K562 (cell line): Measurements from ENCODE around the gene GPHA2. TPM values are rescaled to one million over a fixed set of nuclear protein-coding genes. Genes with fewer than 3 reads are reported as not detected.

Experiments
- ATAC-seq: fragments of 200-7000 bp; cut with Tn5 transposase; 3 replicates; pipeline ENCODE4 v1.9.1; 2020; ENCODE audit warnings: moderate library complexity
- BruUV-seq: library from RNA; stranded (reverse); fragments of 400-500 nt; replicated peaks from 2 replicates; lab custom pipeline; 2021; lab: Mats Ljungman, UMichigan
- CTCF ChIA-PET: fragments of 300-600 bp; formaldehyde crosslinking; extraction: SDS; loops from one replicate; lab custom pipeline; 2021; ENCODE audit warnings: low intra/inter-chr PET ratio; lab: Yijun Ruan, JAX
- POLR2A ChIA-PET: fragments of 300-600, 350-650 bp; sonication (Branson Sonifier 250); formaldehyde crosslinking; extraction: SDS; loops from one replicate; lab custom pipeline; 2021; ENCODE audit warnings: antibody characterized with exemption, inconsistent platforms; lab: Yijun Ruan, JAX
- DNase-seq, 4 experiments: peaks; one replicate each; pipeline versions ENCODE4 v3.0.0 to v3.0.0-alpha.2; 2011 to 2018; ENCODE audit warnings: low spot score in 3 of 4, mixed read lengths in 3 of 4; ENCODE audit errors: extremely low read depth in 1 of 4
- FAIRE-seq: peaks from 2 replicates; lab custom pipeline; 2011; peaks lifted over from hg19 to GRCh38; lab: Jason Lieb, UNC
- H2AFZ ChIP-seq: 2 replicates; pipeline ENCODE4 v1.6.0; 2011; ENCODE audit warnings: low read depth, low read length, control low read depth, inconsistent platforms
- H3K27ac ChIP-seq: fragments of 200-600 bp; 3 replicates; pipeline ENCODE4 v1.8.0; 2011; ENCODE audit warnings: low read depth, mild to moderate bottlenecking, control low read depth, inconsistent platforms, low read length, moderate library complexity, mixed read lengths; ENCODE audit errors: extremely low read depth
- H3K27me3 ChIP-seq, 2 experiments: fragments of 300-600 bp in 1 of 2; 2 replicates in 1 of 2; 3 replicates in 1 of 2; pipeline versions ENCODE4 v1.6.0 to v1.8.0; 2011; ENCODE audit warnings: inconsistent platforms in 2 of 2, low read length in 2 of 2, mild to moderate bottlenecking in 1 of 2, mixed read lengths in 1 of 2, moderate library complexity in 1 of 2; ENCODE audit not compliant: control insufficient read depth in 2 of 2, insufficient read depth in 2 of 2
- H3K36me3 ChIP-seq: fragments of 300-600 bp; 3 replicates; pipeline ENCODE4 v1.8.0; 2011; ENCODE audit warnings: mild to moderate bottlenecking, low read length, inconsistent platforms; ENCODE audit not compliant: control insufficient read depth, insufficient read depth
- H3K4me1 ChIP-seq, 2 experiments: fragments of 200-600 bp in 1 of 2; replicated peaks in 1 of 2; 2 replicates in 1 of 2; 3 replicates in 1 of 2; pipeline versions ENCODE4 v1.5.1 to v1.8.0; 2011; ENCODE audit warnings: inconsistent platforms in 2 of 2, low read length in 2 of 2, mild to moderate bottlenecking in 1 of 2, mixed read lengths in 1 of 2, moderate library complexity in 1 of 2; ENCODE audit not compliant: control insufficient read depth in 2 of 2, insufficient read depth in 2 of 2
- H3K4me2 ChIP-seq: 2 replicates; pipeline ENCODE4 v1.6.1; 2011; ENCODE audit warnings: low read length, control low read depth, inconsistent platforms, mixed read lengths; ENCODE audit not compliant: insufficient read depth
- H3K4me3 ChIP-seq: fragments of 200-600 bp; sonication (generic), shearing (Covaris generic); 2 replicates; pipeline ENCODE4 v1.5.1; 2016; ENCODE audit warnings: control low read depth, inconsistent platforms
- H3K79me2 ChIP-seq: fragments of 200-600 bp; 3 replicates; pipeline ENCODE4 v1.8.0; 2011; ENCODE audit warnings: low read length, inconsistent platforms; ENCODE audit not compliant: control insufficient read depth, insufficient read depth
- H3K9ac ChIP-seq, 2 experiments: 2 replicates each; pipeline versions ENCODE4 v1.6.0 to v1.6.1; 2011; ENCODE audit warnings: low read depth in 2 of 2, low read length in 2 of 2, control low read depth in 1 of 2, inconsistent platforms in 1 of 2, mild to moderate bottlenecking in 1 of 2, mixed read lengths in 1 of 2; ENCODE audit not compliant: insufficient read depth in 1 of 2
- H3K9me1 ChIP-seq: one replicate; pipeline ENCODE4 v1.6.0; 2011; ENCODE audit warnings: inconsistent platforms, mild to moderate bottlenecking, low read length, moderate library complexity; ENCODE audit not compliant: control insufficient read depth, insufficient read depth
- H3K9me3 ChIP-seq: replicated peaks from 2 replicates; pipeline ENCODE4 v1.5.1; 2011; ENCODE audit warnings: low read depth, low read length, inconsistent platforms; ENCODE audit not compliant: control insufficient read depth, insufficient read depth
- H4K20me1 ChIP-seq: replicated peaks from 2 replicates; pipeline ENCODE4 v1.6.1; 2011; ENCODE audit warnings: low read length, inconsistent platforms, mixed read lengths; ENCODE audit not compliant: control insufficient read depth, insufficient read depth
- CREB1 ChIP-seq, 2 experiments: sonication (generic) in 1 of 2; formaldehyde crosslinking in 1 of 2; IDR thresholded peaks; 2 replicates each; pipeline versions ENCODE4 v1.6.1 to v1.8.0; 2012 to 2022; ENCODE audit warnings: inconsistent platforms in 1 of 2, mild to moderate bottlenecking in 1 of 2, missing genetic modification reagents in 1 of 2, moderate library complexity in 1 of 2
- MIER1 ChIP-seq: fragments of 450-650 bp; IDR thresholded peaks from 2 replicates; pipeline ENCODE4 v1.6.1; 2016; ENCODE audit warnings: antibody characterized with exemption, mild to moderate bottlenecking, low read depth
- POLR2G ChIP-seq: fragments of 200-400 bp; formaldehyde crosslinking; IDR thresholded peaks from 2 replicates; pipeline ENCODE4 v1.6.1; 2017; ENCODE audit warnings: low read depth, mild to moderate bottlenecking, antibody characterized with exemption, low read length, moderate library complexity
- PTBP1 ChIP-seq: fragments of 200-400 bp; formaldehyde crosslinking; IDR thresholded peaks from 2 replicates; pipeline ENCODE4 v1.6.1; 2017; ENCODE audit warnings: low read depth, low read length
- ZNF280A ChIP-seq: fragments of 450-650 bp; IDR thresholded peaks from 2 replicates; pipeline ENCODE4 v1.6.1; 2018; ENCODE audit warnings: mild to moderate bottlenecking, low read depth; ENCODE audit not compliant: partially characterized antibody
- ZNF717 ChIP-seq: fragments of 250-450 bp; sonication (Bioruptor Pico); IDR thresholded peaks from 2 replicates; pipeline ENCODE4 v1.5.0; 2021
- WGBS: fragments of 100-300 bp; shearing (Covaris generic); methylation state at CpG from one replicate; pipeline ENCODE4 v1.1.6; 2016; ENCODE audit warnings: low coverage, mixed read lengths; ENCODE audit not compliant: insufficient coverage; ENCODE audit errors: missing lambda C conversion rate; 5-methylcytosine and 5-hydroxymethylcytosine counted together
- in situ Hi-C: fragments of 300-500 bp; cut with MboI; formaldehyde crosslinking; loops from 4 replicates; pipeline ENCODE4 v1.15.0; 2018; ENCODE audit warnings: inconsistent platforms, mixed read lengths
- intact Hi-C: fragments of 100-400 bp; cut with micrococcal nuclease; formaldehyde crosslinking; loops from 2 replicates; pipeline ENCODE4 v1.14.2; 2022
- polyA plus RNA-seq, 8 experiments: library from polyadenylated mRNA; depleted of rRNA in 4 of 8; stranded (reverse) in 5 of 8; unstranded in 3 of 8; fragments of >200 nt; fragmentation: Nextera tagmentation in 2 of 8; fragmentation: Illumina TruSeq in 1 of 8; extraction: Ambion mirVana in 2 of 8; extraction: Trizol in 1 of 8; gene quantifications; 2 replicates each; pipeline versions ENCODE4 v1.2.1 to v1.2.3, GENCODE V29; 2011 to 2014; ENCODE audit warnings: inconsistent platforms in 1 of 8, missing spikeins in 1 of 8
- total RNA-seq, 7 experiments: library from RNA; depleted of rRNA in 6 of 7; stranded (reverse); fragments of >200 nt in 6 of 7; fragmentation: Illumina TruSeq in 2 of 7; extraction: Trizol in 2 of 7; gene quantifications; 2 replicates each; pipeline versions ENCODE4 v1.2.1 to v1.2.3, GENCODE V29; 2011 to 2021; ENCODE audit warnings: low replicate concordance in 1 of 7

Gene GPHA2
- total and polyA plus RNA-seq, 9 of the 15 experiments (the other 6 are each of a cell fraction or from before 2014, with no cell fraction given), result 0.17 to 0.22 TPM; not detected in 7

DNA sequence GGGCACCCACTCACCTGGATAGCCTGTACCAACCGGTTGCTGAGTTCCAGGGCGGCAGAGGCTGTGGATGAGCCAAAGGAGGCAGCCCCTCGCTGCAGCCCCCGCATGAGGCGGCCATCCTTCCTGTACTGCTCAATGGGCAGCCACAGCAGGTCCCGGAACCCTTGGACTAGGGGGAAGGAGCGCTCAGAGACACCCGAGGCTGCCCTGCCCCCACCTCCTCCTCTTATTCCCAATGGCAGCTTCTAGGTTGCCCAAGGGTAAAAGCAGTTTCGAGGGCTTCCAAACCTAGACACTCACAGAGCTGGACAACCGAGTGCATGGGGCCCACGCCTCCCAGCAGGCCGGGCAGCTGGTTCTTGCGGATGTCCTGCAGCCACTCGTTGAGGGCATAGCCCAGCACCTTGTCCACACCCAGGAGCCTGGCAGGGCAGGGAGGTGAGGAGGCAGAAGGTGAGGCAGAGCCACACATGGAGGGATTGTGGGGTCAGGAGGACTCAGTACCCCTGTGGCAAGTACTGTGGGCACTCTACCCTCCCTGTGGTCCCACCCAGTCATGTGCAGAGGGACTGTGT lies 39.2 kb downstream of the GPHA2 start:
- peaks cover 3 to 50% of the 10 kb centered on the region in 2 experiments; a peak in 3 of 5 replicates for H3K4me1 ChIP-seq
- no peak for DNase-seq
- CTCF ChIA-PET, result interaction anchor here (0.6 kb wide), 1 partner anchor 115 kb away, joined by 3 read pairs; no protein-coding TSS in a partner anchor
- POLR2A ChIA-PET, result interaction anchor here (0.7 to 1.1 kb wide), 3 partner anchors 8 to 150 kb away, joined by 3 read pairs; no protein-coding TSS in a partner anchor
- in situ Hi-C loops, result no loop called here
- no peaks in the 10 kb centered on the region for H3K27me3 ChIP-seq
- no peak overlapping the region for H3K27ac ChIP-seq
- TF ChIP-seq MIER1, result peak; percentile 99
- no peak for TF ChIP-seq CREB1 (IDR thresholded peaks at IDR 0.05)
- 0 out of 2 replicates have a peak, but pooled peaks have one; percentile 1 for TF ChIP-seq CREB1 (CRISPR knock-in tag; IDR thresholded peaks at IDR 0.05)
- peak; percentile 35; the same call in 1 of the 2 replicates for TF ChIP-seq POLR2G
- no peak for TF ChIP-seq ZNF280A
- TF ChIP-seq PTBP1, result peak; percentile 99
- no peak for TF ChIP-seq ZNF717 (CRISPR knock-in tag)
- FAIRE-seq, result no peak
- H3K9ac ChIP-seq, result peak overlapping the region in 1 of 2 experiments; percentile 28; a peak in 1 of 4 replicates
- H3K9me1 ChIP-seq, result no peaks in the 10 kb centered on the region
- H3K9me3 ChIP-seq, result no peaks in the 10 kb centered on the region
- H3K4me2 ChIP-seq, result no peak overlapping the region
- H2AFZ ChIP-seq, result no peak overlapping the region
- H3K4me3 ChIP-seq, result no peak overlapping the region
- intact Hi-C loops, result no loop called here
- ATAC-seq, result no peak
- no peaks in the 10 kb centered on the region for H4K20me1 ChIP-seq
- H3K36me3 ChIP-seq, result peaks cover 62% of the 10 kb centered on the region; the same call in 2 of the 3 replicates
- WGBS, result 80% methylated on average over 11 of the region's 14 CpGs
- no peaks in the 10 kb centered on the region for H3K79me2 ChIP-seq
- no TSS peak for BruUV-seq
